Activated CD8-positive, alpha-beta memory T cell treated with anti-CD3 and anti-CD28 coated beads for 36 hours (primary cell): ENCODE data around the gene TBX1. TPM values are rescaled to one million over a fixed set of nuclear protein-coding genes. Genes with fewer than 3 reads are reported as not detected.

Source experiments
- CTCF ChIA-PET: fragments of 350-600 bp; sonication (Branson Sonifier 250); formaldehyde crosslinking; loops from one replicate; lab custom pipeline; 2021; ENCODE audit warnings: antibody characterized with exemption; lab: Charles Lee
- POLR2A ChIA-PET: fragments of 350-600 bp; sonication (Branson Sonifier 250); formaldehyde crosslinking; loops from one replicate; lab custom pipeline; 2021; ENCODE audit warnings: antibody characterized with exemption; lab: Charles Lee
- total RNA-seq, 2 experiments: library from RNA; stranded (reverse); gene quantifications; one replicate each; pipeline ENCODE4 v1.2.3, GENCODE V29; 2021

TBX1 gene
- total RNA-seq, 2 experiments from 2014 or later: not detected

- POLR2A ChIA-PET: no interaction called here
- CTCF ChIA-PET: interaction anchor here (0.9 kb wide), 2 partner anchors 134 to 153 kb away, joined by 3 to 6 read pairs; no protein-coding TSS in a partner anchor
Observed at GRCh38 chr22:19757140-19757984, 3.2 kb upstream of the TBX1 start.

GRCh38 chr22:19757985-19758895, 2.3 kb upstream of the TBX1 start:
- CTCF ChIA-PET: no interaction called here
- POLR2A ChIA-PET: no interaction called here

- ChIA-PET CTCF (no interaction called here), POLR2A (no interaction called here)
Observed at GRCh38 chr22:19758896-19759426, 1.6 kb upstream of the TBX1 start.

GRCh38 chr22:19759427-19760057, 1.0 kb upstream of the TBX1 start:
- POLR2A ChIA-PET: no interaction called here
- CTCF ChIA-PET: interaction anchor here (0.7 kb wide), 1 partner anchor 151 kb away, joined by 3 read pairs; no protein-coding TSS in a partner anchor

GRCh38 chr22:19760951-19761724, 560 bp downstream of the TBX1 start:
- POLR2A ChIA-PET: no interaction called here

GRCh38 chr22:19761725-19762567, 1.4 kb downstream of the TBX1 start:
- ChIA-PET POLR2A (no interaction called here), CTCF (interaction anchor here (1.6 kb wide), 1 partner anchor 32 kb away, joined by 4 read pairs; no protein-coding TSS in a partner anchor)

More at GRCh38 chr22:19760951-19761724, 560 bp downstream of the TBX1 start:
- CTCF ChIA-PET: interaction anchor here (1.6 kb wide), 1 partner anchor 31 kb away, joined by 4 read pairs; no protein-coding TSS in a partner anchor

GRCh38 chr22:19762568-19763457, 2.2 kb downstream of the TBX1 start:
- POLR2A ChIA-PET: no interaction called here
- CTCF ChIA-PET: interaction anchor here (1.6 kb wide), 1 partner anchor 33 kb away, joined by 4 read pairs; no protein-coding TSS in a partner anchor

- POLR2A ChIA-PET: interaction anchor here (0.6 kb wide), 1 partner anchor 1063 kb away, joined by 3 read pairs; no protein-coding TSS in a partner anchor
- CTCF ChIA-PET: no interaction called here
Observed at GRCh38 chr22:19763458-19764298, 3.1 kb downstream of the TBX1 start.

- POLR2A ChIA-PET: no interaction called here
- CTCF ChIA-PET: interaction anchor here (0.8 kb wide), 1 partner anchor 33 kb away, joined by 3 read pairs; no protein-coding TSS in a partner anchor
Observed at GRCh38 chr22:19764299-19764593, 3.7 kb downstream of the TBX1 start.

- ChIA-PET CTCF (interaction anchor here (0.8 kb wide), 1 partner anchor 34 kb away, joined by 3 read pairs; no protein-coding TSS in a partner anchor), POLR2A (no interaction called here)
Observed at GRCh38 chr22:19764636-19765476, 4.3 kb downstream of the TBX1 start.

- CTCF ChIA-PET: interaction anchor here (1.7 kb wide), 1 partner anchor 35 kb away, joined by 6 read pairs; no protein-coding TSS in a partner anchor
- POLR2A ChIA-PET: no interaction called here
Observed at GRCh38 chr22:19765477-19766239, 5.1 kb downstream of the TBX1 start.

GRCh38 chr22:19766240-19766510, 5.6 kb downstream of the TBX1 start:
- POLR2A ChIA-PET: no interaction called here
- CTCF ChIA-PET: interaction anchor here (1.7 kb wide), 1 partner anchor 35 kb away, joined by 6 read pairs; no protein-coding TSS in a partner anchor

- CTCF ChIA-PET: interaction anchor here (0.6 to 1.7 kb wide), 3 partner anchors 10 to 280 kb away, joined by 3 to 6 read pairs (median 3); no protein-coding TSS in a partner anchor
- POLR2A ChIA-PET: no interaction called here
Observed at GRCh38 chr22:19766511-19767426, 6.2 kb downstream of the TBX1 start.
